HepG2 (cell line): Measurements from ENCODE around the gene FAM210A. TPM values are rescaled to one million over a fixed set of nuclear protein-coding genes. Genes with fewer than 3 reads are reported as not detected.
A peak's percentile ranks its signal among the peaks of the same experiment; 100 is the strongest.

Source experiments
- ATAD3A ChIP-seq: sonication (generic); formaldehyde crosslinking; IDR thresholded peaks from 2 replicates; pipeline ENCODE4 v1.4.0; 2020; ENCODE audit warnings: missing genetic modification reagents
- FOXK1 ChIP-seq: sonication (generic); formaldehyde crosslinking; IDR thresholded peaks from 2 replicates; pipeline ENCODE4 v1.4.0; 2020; ENCODE audit warnings: low read depth, missing genetic modification reagents, borderline replicate concordance
- IRF2 ChIP-seq: IDR thresholded peaks from 2 replicates; pipeline ENCODE4 v1.6.1; 2018; ENCODE audit warnings: missing genetic modification reagents, missing compliant biosample characterization
- MEIS1 ChIP-seq: sonication (generic); formaldehyde crosslinking; IDR thresholded peaks from 2 replicates; pipeline ENCODE4 v1.9.0; 2021; ENCODE audit warnings: mild to moderate bottlenecking, missing genetic modification reagents, moderate library complexity, borderline replicate concordance
- MYC ChIP-seq: sonication (generic); formaldehyde crosslinking; IDR thresholded peaks from 2 replicates; pipeline ENCODE4 v1.9.0; 2021; ENCODE audit warnings: missing genetic modification reagents, borderline replicate concordance
- NFATC3 ChIP-seq: sonication (generic); formaldehyde crosslinking; IDR thresholded peaks from 2 replicates; pipeline ENCODE4 v1.5.1; 2020; ENCODE audit warnings: mild to moderate bottlenecking, missing genetic modification reagents
- NFE2L2 ChIP-seq: fragments of 150-350 bp; IDR thresholded peaks from 2 replicates; pipeline ENCODE4 v1.6.1; 2014; ENCODE audit warnings: low read length
- POLR2AphosphoS5 ChIP-seq: IDR thresholded peaks from 2 replicates; pipeline ENCODE4 v1.6.1; 2012; ENCODE audit warnings: low read depth, low read length
- SP5 ChIP-seq: IDR thresholded peaks from 2 replicates; pipeline ENCODE4 v1.6.1; 2016; ENCODE audit warnings: low read depth, borderline replicate concordance
- SRF ChIP-seq: IDR thresholded peaks from 2 replicates; pipeline ENCODE4 v1.6.1; 2011; ENCODE audit warnings: mild to moderate bottlenecking, low read depth, low read length, moderate library complexity
- TBX3 ChIP-seq: fragments of 450-650 bp; IDR thresholded peaks from 2 replicates; pipeline ENCODE4 v1.6.1; 2017; ENCODE audit warnings: antibody characterized with exemption, mild to moderate bottlenecking, inconsistent platforms, borderline replicate concordance
- ZNF264 ChIP-seq: sonication (generic); formaldehyde crosslinking; IDR thresholded peaks from 2 replicates; pipeline ENCODE4 v1.4.0; 2020; ENCODE audit warnings: missing genetic modification reagents
- ZNF773 ChIP-seq: sonication (generic); formaldehyde crosslinking; IDR thresholded peaks from 2 replicates; pipeline ENCODE4 v1.4.0; 2020; ENCODE audit warnings: missing genetic modification reagents, borderline replicate concordance
- ZNF781 ChIP-seq: sonication (generic); formaldehyde crosslinking; IDR thresholded peaks from 2 replicates; pipeline ENCODE4 v1.5.1; 2020; ENCODE audit warnings: borderline replicate concordance, mild to moderate bottlenecking, missing genetic modification reagents; ENCODE audit errors: not compliant biosample characterization
- ZNF790 ChIP-seq: sonication (generic); formaldehyde crosslinking; IDR thresholded peaks from 2 replicates; pipeline ENCODE4 v1.8.0; 2022; ENCODE audit warnings: missing genetic modification reagents, mild to moderate bottlenecking, borderline replicate concordance
- ZNF841 ChIP-seq: sonication (generic); formaldehyde crosslinking; IDR thresholded peaks from 2 replicates; pipeline ENCODE4 v1.8.1; 2023; ENCODE audit warnings: missing genetic modification reagents, borderline replicate concordance
- ZSCAN22 ChIP-seq: sonication (generic); formaldehyde crosslinking; IDR thresholded peaks from 2 replicates; pipeline ENCODE4 v1.4.0; 2020; ENCODE audit warnings: mild to moderate bottlenecking, missing genetic modification reagents
- ZSCAN30 ChIP-seq: sonication (generic); formaldehyde crosslinking; IDR thresholded peaks from 2 replicates; pipeline ENCODE4 v1.5.0; 2020; ENCODE audit warnings: mild to moderate bottlenecking, missing genetic modification reagents
- polyA plus RNA-seq, 8 experiments: library from polyadenylated mRNA; depleted of rRNA in 3 of 8; stranded (reverse) in 7 of 8; unstranded in 1 of 8; fragments of >200 nt; fragmentation: Illumina TruSeq in 4 of 8; extraction: Trizol in 4 of 8; gene quantifications; 2 replicates each; pipeline versions ENCODE4 v1.2.1 to v1.2.3, GENCODE V29; 2011 to 2016; ENCODE audit warnings: low read depth in 4 of 8, missing spikeins in 1 of 8, mixed read lengths in 1 of 8; ENCODE audit not compliant: insufficient read depth in 1 of 8
- total RNA-seq, 5 experiments: library from RNA; depleted of rRNA; stranded (reverse); fragments of >200 nt; fragmentation: Illumina TruSeq; extraction: Trizol; gene quantifications; 2 replicates each; pipeline ENCODE4 v1.2.3, GENCODE V29; 2016; ENCODE audit warnings: low read depth in 1 of 5
- TF ChIP-seq, protein P1 (sequence below): sonication (generic); formaldehyde crosslinking; IDR thresholded peaks from 2 replicates; pipeline ENCODE4 v1.8.0; 2022; ENCODE audit warnings: missing genetic modification reagents, mild to moderate bottlenecking, borderline replicate concordance
- TF ChIP-seq, protein P2 (sequence below): IDR thresholded peaks from 2 replicates; pipeline ENCODE4 v1.6.1; 2018; ENCODE audit warnings: missing genetic modification reagents
- TF ChIP-seq, protein P3 (sequence below): sonication (generic); formaldehyde crosslinking; IDR thresholded peaks from 2 replicates; pipeline ENCODE4 v1.8.0; 2022; ENCODE audit warnings: mild to moderate bottlenecking, missing genetic modification reagents; ENCODE audit not compliant: insufficient replicate concordance
- TF ChIP-seq, protein P4 (sequence below): sonication (generic); formaldehyde crosslinking; IDR thresholded peaks from 2 replicates; pipeline ENCODE4 v1.5.0; 2020; ENCODE audit warnings: missing genetic modification reagents, mild to moderate bottlenecking, borderline replicate concordance
- TF ChIP-seq, protein P5 (sequence below), 2 experiments: sonication (generic) in 1 of 2; formaldehyde crosslinking in 1 of 2; IDR thresholded peaks; 2 replicates each; pipeline versions ENCODE4 v1.5.1 to v1.6.1; 2011 to 2020; ENCODE audit warnings: borderline replicate concordance in 1 of 2, low read depth in 1 of 2, low read length in 1 of 2, mild to moderate bottlenecking in 1 of 2, missing genetic modification reagents in 1 of 2, moderate library complexity in 1 of 2

FAM210A gene
- total and polyA plus RNA-seq, 2 of the 13 experiments (the other 11 are each of a cell fraction or from before 2014, with no cell fraction given): 33.2 to 37.5 TPM

DNA sequence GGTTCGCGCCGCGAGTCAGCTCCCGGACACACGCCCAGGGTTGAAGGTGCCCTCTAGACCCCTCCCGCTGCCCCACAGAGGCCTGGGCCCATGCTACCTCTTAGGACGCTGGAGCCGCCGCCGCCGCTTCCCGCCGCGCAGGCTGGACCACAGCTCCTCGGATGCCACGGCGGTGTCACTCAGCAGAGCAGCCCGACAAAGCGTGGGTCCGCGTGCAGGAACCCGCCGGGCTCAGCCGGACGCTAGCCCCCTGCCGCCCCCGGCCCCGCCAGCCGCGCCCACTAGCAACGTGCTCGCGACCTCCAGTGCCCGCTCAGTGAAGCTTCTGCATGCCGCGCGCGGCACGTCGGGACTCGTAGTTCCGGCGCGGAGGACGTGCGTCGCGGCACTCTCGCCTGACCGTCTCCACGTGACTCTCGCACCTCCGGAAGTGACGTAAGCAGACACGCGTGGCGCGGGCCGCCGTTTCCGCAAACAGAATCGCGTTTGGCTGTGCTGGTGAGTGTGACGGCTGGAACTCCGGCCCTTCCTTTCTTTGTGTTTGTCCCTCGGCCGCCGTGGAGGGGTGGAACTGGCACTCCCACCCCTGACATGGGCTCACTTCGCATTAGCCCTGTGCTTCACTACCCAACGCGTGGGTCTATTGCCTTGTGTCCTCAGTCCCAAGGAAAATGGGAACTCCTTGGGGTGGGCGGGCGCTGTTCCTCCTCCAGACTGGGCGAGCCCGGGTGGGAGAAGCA is at the start of gene FAM210A, which contains the start of gene RNMT (continued):
- TF ChIP-seq, protein P1, sequence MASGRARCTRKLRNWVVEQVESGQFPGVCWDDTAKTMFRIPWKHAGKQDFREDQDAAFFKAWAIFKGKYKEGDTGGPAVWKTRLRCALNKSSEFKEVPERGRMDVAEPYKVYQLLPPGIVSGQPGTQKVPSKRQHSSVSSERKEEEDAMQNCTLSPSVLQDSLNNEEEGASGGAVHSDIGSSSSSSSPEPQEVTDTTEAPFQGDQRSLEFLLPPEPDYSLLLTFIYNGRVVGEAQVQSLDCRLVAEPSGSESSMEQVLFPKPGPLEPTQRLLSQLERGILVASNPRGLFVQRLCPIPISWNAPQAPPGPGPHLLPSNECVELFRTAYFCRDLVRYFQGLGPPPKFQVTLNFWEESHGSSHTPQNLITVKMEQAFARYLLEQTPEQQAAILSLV (CRISPR knock-in tag): peak; percentile 57
- TF ChIP-seq ZNF264 (CRISPR knock-in tag): peak; percentile 41; the same call in 1 of the 2 replicates
- TF ChIP-seq FOXK1 (CRISPR knock-in tag): peak; percentile 98
- peak; percentile 74; the same call in 1 of the 2 replicates for TF ChIP-seq TBX3
- no peak for TF ChIP-seq NFE2L2
- no peak for TF ChIP-seq NFATC3 (CRISPR knock-in tag)
- no peak for TF ChIP-seq ZSCAN30
- TF ChIP-seq, protein P2, sequence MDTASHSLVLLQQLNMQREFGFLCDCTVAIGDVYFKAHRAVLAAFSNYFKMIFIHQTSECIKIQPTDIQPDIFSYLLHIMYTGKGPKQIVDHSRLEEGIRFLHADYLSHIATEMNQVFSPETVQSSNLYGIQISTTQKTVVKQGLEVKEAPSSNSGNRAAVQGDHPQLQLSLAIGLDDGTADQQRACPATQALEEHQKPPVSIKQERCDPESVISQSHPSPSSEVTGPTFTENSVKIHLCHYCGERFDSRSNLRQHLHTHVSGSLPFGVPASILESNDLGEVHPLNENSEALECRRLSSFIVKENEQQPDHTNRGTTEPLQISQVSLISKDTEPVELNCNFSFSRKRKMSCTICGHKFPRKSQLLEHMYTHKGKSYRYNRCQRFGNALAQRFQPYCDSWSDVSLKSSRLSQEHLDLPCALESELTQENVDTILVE (CRISPR knock-in tag): peak; percentile 67
- TF ChIP-seq SRF: no peak
- no peak; the same call in 1 of the 2 replicates for TF ChIP-seq SP5 (CRISPR knock-in tag)
- TF ChIP-seq IRF2 (CRISPR knock-in tag): peak; percentile 95
- no peak for TF ChIP-seq ZSCAN22 (CRISPR knock-in tag)
- TF ChIP-seq, protein P3, sequence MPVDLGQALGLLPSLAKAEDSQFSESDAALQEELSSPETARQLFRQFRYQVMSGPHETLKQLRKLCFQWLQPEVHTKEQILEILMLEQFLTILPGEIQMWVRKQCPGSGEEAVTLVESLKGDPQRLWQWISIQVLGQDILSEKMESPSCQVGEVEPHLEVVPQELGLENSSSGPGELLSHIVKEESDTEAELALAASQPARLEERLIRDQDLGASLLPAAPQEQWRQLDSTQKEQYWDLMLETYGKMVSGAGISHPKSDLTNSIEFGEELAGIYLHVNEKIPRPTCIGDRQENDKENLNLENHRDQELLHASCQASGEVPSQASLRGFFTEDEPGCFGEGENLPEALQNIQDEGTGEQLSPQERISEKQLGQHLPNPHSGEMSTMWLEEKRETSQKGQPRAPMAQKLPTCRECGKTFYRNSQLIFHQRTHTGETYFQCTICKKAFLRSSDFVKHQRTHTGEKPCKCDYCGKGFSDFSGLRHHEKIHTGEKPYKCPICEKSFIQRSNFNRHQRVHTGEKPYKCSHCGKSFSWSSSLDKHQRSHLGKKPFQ: peak; percentile 63
- TF ChIP-seq ATAD3A: no peak
- TF ChIP-seq, protein P4, sequence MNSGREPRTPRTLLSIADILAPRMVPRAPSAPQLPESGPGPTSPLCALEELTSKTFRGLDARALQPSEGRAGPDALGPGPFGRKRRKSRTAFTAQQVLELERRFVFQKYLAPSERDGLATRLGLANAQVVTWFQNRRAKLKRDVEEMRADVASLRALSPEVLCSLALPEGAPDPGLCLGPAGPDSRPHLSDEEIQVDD: peak; percentile 73
- TF ChIP-seq ZNF773 (CRISPR knock-in tag): no peak
- peak; percentile 100 for TF ChIP-seq MYC (CRISPR knock-in tag)
- TF ChIP-seq, protein P5, sequence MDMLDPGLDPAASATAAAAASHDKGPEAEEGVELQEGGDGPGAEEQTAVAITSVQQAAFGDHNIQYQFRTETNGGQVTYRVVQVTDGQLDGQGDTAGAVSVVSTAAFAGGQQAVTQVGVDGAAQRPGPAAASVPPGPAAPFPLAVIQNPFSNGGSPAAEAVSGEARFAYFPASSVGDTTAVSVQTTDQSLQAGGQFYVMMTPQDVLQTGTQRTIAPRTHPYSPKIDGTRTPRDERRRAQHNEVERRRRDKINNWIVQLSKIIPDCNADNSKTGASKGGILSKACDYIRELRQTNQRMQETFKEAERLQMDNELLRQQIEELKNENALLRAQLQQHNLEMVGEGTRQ (IDR thresholded peaks at IDR 0.05; ENCODE audit: low read depth, low read length): peak; percentile 97
- TF ChIP-seq, protein P5 (CRISPR knock-in tag; IDR thresholded peaks at IDR 0.05; ENCODE audit: borderline replicate concordance): peak; percentile 98; the same call in 1 of the 2 replicates
- peak; percentile 33 for TF ChIP-seq ZNF781 (CRISPR knock-in tag)
- TF ChIP-seq ZNF790: peak; percentile 90; the same call in 1 of the 2 replicates
- TF ChIP-seq POLR2AphosphoS5: peak; percentile 81
- TF ChIP-seq ZNF841 (CRISPR knock-in tag): no peak
- peak; percentile 90 for TF ChIP-seq MEIS1 (CRISPR knock-in tag)
